HG03457 (cell line): ENCODE measurements around the gene PPM1F.
"Not testable (repeated sequence)": the region's sequence is repeated elsewhere in the genome, so short reads cannot be mapped to it uniquely, and the experiment has no call there.

Source experiments
- ATAC-seq: cut with Tn5 transposase; IDR thresholded peaks from one replicate; pipeline ENCODE4 v1.9.1; 2021; ENCODE audit warnings: moderate number of reproducible peaks; ENCODE audit not compliant: unreplicated experiment

Gene PPM1F

DNA sequence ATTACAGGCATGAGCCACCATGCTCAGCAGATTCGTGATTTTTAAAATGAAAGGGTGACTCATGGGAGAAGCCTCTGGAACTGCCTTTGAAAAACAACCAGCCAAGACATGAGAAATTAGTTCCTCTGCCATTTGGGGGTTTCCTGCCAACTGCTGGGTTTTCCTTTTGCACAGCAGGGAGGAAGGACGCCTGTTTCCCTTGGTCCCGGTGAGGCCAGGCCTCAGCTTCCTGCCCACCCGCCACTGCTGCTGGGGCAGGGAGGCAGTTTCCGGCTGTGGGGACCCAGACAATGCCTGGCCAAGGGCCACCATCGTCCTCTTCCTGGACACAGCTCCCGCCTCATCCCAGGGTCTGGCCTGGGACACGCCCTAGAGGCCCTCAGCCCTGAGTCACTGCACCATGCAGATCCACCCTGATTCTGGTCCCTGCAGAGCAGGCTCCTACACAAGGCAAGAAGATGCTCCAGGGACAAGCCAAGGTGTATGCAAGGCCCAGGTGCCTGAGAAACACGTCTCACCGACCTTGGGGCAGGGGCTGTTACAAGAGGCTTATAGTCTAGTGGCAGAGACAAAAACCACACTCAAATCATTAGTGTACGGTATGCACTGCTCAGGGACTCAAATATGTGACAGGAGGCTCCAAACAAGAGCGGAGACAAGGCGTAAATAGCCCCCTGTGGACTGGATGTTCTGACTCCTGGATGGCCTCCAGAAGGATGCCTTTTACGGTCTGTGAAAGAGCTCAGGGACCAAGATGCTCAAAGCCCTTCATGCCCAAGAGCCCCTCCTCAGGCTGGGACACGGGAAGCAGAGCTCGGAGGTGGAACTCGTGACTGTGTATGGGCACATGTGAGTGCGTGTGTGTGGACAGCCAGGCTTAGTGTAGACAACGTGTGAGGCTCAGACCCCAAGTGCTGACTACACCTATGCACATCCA is 10.0 kb downstream of the PPM1F start:
- no peak for ATAC-seq

DNA sequence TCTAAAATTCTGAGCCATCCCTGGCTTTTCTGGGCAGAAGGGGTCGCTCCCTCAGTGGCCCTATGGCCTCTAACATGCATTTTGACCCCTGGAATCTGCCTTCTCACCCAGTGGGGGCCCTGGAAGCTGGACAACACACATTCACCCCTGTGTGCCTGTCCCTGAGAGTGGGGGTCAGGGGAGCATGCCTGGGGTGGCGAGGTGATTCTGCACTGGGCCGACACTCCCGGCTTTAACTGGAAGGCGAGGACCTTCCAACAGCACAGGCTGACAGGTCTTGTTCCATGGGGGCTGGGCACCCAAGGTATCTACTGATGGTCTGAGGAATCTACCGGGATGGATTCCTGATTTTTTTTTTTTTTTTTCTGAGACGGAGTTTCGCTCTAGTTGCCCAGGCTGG is 10.7 kb downstream of the PPM1F start:
- ATAC-seq = no peak

DNA sequence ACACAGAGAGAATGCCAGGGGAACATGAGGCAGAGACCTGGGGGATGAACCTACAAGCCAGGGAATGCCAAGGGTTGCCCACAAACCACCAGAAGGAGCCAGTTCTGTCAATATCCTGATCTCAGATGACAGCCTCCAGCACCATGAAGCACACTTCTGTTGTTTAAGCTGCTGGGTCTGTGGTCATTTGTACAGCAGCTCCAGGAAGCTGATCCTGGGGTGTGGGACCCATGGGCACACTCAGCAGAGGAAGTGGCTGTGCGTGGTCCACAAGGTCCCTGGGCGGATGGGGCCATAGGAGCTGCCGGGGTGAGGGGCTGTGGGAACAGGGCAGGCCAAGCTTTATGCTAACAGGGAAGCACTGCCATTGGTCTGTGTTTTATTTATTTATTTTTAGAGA is 12.1 kb downstream of the PPM1F start:
- ATAC-seq = no peak

- ATAC-seq = not testable (repeated sequence)
These were observed 12.7 kb downstream of the PPM1F start for GRCh38 chr22:21939935-21940334.

DNA sequence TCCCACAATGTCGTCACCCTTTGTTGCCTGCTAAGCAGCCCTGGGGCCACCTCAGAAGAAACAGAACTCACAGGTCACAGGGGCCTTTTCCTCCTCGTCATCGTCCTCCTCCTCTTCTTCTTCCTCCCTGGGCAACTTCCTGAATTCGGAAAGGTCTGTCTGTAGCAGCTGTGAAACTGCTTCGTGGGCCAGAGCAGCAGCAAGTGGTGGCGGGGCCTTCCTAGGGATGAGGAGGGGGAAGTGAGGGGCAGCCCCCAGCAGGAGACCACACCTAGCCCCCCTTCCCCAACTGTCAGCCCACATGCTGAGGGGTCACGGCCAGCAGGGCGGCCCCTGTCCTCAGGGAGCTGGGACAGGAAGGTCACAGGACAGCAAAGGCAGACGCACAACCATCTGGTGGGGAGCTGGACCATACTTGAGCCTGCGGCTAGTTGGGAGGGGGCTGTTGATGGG is 13.2 kb downstream of the PPM1F start:
- ATAC-seq = no peak

GRCh38 chr22:21938906-21939305 is 13.7 kb downstream of the PPM1F start:
- no peak for ATAC-seq

- ATAC-seq = peak; percentile 79
These were observed 14.4 kb downstream of the PPM1F start for GRCh38 chr22:21938071-21938822.

GRCh38 chr22:21937821-21938070 is 14.9 kb downstream of the PPM1F start:
- no peak for ATAC-seq

DNA sequence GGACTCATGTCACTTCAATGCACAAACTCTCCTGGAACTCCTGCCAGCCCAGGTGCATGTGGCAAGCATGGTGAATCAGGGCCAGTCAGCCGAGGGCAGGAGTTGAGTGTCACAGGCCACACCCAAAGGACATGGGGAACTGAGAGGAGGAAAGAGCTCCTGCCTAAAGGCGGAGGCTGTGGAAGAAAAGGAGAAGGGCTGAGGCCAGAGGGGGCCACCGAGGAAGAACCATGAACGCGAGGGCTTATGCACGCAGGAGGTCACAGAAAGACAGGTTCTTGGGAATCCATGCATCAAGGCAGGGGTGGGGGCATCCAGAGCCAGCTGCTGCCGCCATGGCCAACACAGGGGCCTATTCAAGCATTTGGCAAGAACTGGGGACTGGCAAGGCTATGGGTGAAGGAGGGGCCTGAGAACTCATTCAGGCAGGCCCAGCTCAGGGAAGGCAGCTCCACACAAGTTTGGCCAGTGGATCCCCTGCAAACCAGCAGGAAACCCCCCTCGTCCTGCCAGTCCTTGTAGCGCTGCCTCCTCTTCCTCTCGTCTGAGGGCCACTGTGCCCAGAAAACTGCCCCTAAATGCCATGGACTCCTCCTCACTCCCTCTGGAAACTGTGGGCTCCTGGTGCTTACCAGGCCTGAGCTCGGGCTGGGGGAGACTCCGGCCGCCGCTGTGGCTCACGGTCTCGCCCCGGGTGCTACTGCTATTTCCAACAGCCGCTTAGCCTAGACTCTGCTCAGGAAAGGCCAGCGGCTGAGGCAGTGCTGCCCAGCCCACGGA is 15.4 kb downstream of the PPM1F start:
- ATAC-seq = no peak

GRCh38 chr22:21936151-21936775 is 16.4 kb downstream of the PPM1F start:
- ATAC-seq = no peak

- ATAC-seq = no peak
These were observed 18.7 kb downstream of the PPM1F start for GRCh38 chr22:21933910-21934309.

GRCh38 chr22:21933413-21933812 is 19.2 kb downstream of the PPM1F start:
- no peak for ATAC-seq

DNA sequence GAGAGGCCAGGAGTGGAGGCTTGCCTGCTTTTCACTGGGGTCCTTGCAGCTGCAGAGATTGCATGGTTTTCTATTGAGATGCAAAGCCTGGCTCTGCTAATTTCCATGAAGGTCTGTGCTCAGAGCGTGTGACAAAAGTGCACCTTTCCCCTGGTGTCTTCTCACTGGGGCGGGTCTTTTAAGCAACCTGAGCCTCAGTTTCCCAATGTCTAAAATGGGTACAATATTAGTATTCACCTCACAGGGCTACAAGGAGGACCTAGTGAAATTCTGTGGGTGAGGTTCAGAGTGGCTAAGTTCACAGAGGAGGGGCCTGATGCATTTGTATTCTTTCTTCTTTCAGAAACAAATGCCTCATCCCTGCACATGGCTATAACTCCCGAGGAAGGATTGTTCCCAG is 20.3 kb downstream of the PPM1F start:
- no peak for ATAC-seq

- no peak for ATAC-seq
These were observed 21.6 kb downstream of the PPM1F start for GRCh38 chr22:21931056-21931455.

DNA sequence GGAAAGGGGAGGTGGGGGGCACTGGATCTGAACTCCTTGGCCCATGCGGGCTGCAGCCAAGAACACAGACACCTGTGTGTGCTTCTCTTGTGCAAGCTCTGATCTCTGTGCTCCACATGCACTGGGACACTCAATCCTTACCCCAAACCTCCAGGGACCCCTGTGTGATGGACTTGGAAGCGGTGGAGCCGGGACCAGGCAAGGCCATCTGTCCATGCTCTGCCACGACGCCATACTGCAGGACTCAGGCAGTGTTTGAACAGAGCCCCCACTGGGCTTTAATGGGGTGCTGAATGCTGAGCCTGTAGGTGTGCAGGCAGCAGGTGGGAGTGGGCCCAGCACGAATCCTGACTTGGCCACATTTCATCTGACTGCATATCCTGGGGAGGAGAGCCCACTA is 23.4 kb downstream of the PPM1F start:
- no peak for ATAC-seq

DNA sequence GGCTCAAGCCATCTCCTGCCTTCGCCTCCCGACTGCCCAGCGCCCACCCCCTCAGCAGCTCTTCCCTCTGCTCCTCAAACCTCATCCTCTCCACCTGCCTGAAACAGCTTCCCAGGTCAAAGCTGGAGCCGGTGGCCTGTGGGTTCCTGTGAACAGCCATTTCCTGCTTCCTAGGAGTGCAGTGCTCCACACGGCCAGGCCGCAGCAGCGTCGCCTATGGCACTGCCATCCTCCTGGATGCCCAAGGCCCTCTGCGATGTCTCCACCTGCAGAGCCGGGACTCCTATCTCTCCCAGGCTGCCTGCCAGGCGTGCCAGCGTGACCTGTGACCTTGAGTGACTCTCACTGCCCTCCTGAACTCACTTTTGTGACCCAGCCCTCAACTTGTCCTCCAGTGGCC is 24.6 kb downstream of the PPM1F start:
- no peak for ATAC-seq

GRCh38 chr22:21927174-21927823 is 25.3 kb downstream of the PPM1F start:
- no peak for ATAC-seq

- no peak for ATAC-seq
These were observed 25.9 kb downstream of the PPM1F start for GRCh38 chr22:21926728-21927127.

DNA sequence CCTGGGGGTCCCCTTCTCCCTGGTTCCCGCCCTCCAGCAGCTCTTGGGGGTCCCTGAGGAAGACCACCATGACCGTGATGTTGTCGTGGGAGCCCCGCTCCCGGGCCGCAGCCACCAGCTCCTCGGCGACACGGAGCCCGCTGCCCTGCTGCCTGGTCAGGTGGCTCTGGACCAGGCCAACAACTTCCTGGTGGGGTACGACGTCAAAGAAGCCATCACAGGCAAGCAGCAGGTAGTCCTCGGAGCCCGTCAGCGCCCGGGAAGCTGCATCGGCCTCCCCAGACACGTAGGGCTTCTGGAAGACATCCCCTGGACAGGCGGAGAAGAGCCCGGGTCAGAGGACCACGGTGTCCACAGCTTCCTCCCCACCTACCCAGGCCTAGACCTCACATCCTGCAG is 29.5 kb downstream of the PPM1F start:
- no peak for ATAC-seq

DNA sequence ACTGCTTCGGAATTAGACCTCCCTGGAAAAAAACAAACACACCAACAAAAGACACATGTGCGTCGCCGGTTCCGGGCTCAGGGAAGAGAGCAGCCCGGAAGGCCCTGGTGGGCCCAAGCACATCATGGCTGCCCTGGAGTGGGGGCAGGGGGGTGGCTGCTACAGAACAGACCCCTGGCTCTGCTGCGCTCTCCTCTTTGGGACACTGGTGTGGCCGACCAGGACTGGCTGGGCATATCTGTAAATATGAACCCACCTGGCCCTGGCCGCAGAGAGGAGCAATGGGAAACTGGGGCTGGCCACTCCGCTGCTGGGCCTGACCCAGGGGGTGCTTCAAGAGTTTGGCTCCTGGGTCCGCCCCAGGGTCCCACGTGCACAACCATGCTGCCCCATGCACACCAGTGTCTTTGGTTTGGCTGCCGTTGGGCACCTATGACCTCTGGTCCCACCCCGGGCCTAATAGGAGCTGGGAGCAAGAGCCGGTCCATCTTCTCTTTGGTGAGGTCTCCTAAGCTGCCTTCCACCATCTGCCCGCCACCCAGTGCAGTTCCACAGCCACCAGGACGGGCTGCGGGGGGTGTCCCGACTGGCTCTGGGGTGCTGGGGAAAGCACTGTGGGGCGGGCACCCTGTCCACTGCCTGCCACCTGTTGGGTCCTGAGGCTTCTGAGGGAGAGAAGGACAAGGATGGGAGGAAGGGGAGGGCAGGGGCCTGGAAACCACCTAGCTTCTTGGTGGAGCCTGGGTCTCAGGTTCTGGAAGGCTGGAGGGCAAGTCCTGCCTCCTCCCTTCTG is 30.1 kb downstream of the PPM1F start:
- ATAC-seq = no peak
